GM18873 (cell line): ENCODE measurements around the gene FAM222A.

ENCODE experiments used
- ATAC-seq: cut with Tn5 transposase; IDR thresholded peaks from one replicate; pipeline ENCODE4 v1.9.1; 2021; ENCODE audit warnings: mild to moderate bottlenecking, moderate library complexity, moderate number of reproducible peaks; ENCODE audit not compliant: unreplicated experiment, low FRiP score

The FAM222A gene

GRCh38 chr12:109736552-109737108, 23.0 kb downstream of the FAM222A start:
- ATAC-seq: no peak

- no peak for ATAC-seq
Observed at GRCh38 chr12:109737126-109737525, 23.5 kb downstream of the FAM222A start.

GRCh38 chr12:109737631-109738030, 24.0 kb downstream of the FAM222A start:
- no peak for ATAC-seq

GRCh38 chr12:109738209-109738608, 24.6 kb downstream of the FAM222A start:
- ATAC-seq: no peak

GRCh38 chr12:109738878-109739665, 25.4 kb downstream of the FAM222A start:
- ATAC-seq: no peak

- ATAC-seq: no peak
Observed at GRCh38 chr12:109739747-109740693, 26.4 kb downstream of the FAM222A start.

DNA sequence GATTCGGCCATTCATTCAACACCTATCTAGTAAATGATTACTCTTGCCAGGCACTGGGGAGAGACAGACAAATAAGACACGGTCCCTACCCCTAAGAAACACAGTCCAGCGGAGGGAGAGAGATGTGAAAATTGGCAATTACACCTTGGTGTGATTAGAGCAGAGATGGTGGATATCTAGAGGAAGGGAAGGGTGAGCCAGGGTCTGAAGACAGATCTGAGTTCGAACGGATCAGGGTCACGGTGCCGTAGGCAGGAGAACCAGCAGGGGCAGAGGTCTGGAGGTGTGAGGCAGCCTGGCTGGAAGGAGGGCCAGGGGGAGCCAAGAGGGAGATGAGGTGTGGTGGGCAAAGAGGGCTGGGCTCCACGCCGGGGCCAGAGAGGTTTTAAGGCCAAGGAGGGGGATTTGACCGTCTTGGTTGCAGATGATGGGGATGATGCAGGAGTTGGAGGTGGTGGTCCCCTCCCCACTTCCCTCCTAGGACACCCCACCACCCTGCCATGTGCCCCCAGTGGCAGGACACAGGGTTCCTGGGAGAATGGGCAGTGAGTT, 27.1 kb downstream of the FAM222A start:
- no peak for ATAC-seq

- ATAC-seq: no peak
Observed at GRCh38 chr12:109741286-109741969, 27.8 kb downstream of the FAM222A start.

DNA sequence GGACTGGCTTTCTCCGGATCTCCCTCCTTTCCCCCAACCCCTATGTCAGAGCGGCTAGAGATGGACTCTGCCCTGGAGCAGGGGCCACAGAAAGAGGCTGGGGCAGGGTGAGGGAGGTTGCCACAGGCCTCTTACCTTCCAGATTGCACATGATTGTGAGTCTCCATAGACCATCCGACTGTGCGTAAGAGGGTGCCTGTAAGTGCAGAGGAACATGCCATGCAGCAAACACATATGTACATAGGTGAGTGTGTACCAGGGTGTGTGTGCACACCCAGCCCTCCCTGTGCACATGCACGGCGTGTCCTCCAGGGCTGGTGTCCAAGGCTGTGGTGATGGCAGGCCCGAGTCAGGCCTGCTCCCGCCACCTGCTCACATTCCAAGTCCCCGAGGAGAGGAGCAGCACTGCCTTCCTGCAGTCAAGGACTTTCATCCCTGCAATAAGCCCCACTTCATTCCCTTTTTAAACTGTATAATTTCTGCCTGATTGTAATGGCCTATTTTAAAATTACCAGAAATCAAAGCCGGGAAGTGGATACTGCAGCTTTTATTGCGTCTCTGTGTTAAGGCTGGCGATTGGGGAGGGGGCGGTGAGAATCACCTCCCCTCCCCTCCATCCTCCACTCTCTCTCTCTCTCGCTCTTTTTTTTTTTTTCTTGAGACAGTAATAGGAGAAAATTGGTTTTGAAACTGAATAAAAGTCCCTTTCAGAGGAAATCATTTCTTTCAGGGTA, 28.5 kb downstream of the FAM222A start:
- ATAC-seq: no peak

GRCh38 chr12:109743076-109743910, 29.7 kb downstream of the FAM222A start:
- no peak for ATAC-seq

DNA sequence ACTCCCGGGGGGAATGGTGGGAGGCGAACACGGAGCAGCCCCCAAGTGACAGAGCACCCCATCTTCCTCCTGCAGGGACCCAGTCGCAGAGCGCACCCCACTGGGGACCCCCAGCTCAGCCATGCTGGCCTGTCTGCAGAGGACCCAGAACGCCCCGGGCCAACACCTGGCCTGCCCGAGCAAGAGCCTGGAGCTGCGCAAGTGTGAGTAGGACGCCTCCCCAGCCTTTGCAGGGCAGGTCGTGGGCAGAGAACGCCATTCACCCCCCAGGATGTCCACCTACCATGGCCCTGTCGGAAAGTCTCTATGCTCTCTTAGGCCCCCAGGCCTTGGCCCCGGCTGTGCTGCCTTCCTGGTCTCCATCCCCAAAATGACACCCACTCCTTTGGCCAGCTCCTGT, 30.4 kb downstream of the FAM222A start:
- no peak for ATAC-seq

DNA sequence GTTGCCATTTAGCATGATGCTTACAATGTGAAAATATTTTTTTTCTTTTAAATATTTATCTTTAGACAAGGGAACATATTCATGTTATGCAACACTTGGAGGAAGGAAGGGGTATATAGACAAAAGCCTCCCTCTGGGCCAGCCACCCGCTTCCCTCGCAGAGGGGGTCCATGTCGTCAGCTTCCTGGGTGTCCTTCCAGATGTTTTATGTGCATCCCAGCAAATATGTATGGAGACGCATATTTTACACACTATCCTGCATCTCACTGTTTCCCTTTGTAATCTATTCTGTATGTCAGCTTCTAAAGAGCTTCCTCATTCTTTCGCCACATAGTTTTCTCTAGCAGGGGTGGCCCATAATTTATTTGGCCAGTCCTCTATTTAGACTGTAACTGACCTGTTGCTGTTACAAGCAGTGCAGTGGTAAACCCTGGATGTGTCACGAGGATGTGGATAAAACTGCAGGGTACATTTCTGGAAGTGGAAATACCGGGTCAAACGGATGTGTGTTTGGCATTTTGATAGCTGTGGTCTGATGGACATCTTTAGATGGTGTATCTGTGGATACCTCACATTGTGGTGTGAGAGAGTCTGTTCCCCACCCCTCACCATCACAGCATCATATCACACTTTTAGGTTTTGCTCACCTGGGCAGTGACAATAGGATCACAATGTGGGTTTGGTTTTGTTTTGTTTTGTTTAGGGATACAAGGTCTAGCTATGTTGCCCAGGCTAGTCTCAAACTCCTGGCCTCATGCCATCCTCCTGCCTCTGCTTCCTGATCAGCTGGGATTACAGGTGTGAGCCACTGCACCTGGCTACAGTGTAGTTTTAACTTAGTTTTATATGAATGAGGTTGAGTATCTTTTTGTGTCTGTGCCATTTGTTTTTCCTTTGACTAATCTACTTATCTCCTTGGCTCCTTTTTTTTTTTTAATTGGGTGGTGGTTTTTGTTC, 31.6 kb downstream of the FAM222A start:
- ATAC-seq: no peak

- ATAC-seq: no peak
Observed at GRCh38 chr12:109752117-109753053, 38.8 kb downstream of the FAM222A start.

- ATAC-seq: no peak
Observed at GRCh38 chr12:109753054-109753401, 39.4 kb downstream of the FAM222A start.

GRCh38 chr12:109753959-109754358, 40.3 kb downstream of the FAM222A start:
- ATAC-seq: no peak

DNA sequence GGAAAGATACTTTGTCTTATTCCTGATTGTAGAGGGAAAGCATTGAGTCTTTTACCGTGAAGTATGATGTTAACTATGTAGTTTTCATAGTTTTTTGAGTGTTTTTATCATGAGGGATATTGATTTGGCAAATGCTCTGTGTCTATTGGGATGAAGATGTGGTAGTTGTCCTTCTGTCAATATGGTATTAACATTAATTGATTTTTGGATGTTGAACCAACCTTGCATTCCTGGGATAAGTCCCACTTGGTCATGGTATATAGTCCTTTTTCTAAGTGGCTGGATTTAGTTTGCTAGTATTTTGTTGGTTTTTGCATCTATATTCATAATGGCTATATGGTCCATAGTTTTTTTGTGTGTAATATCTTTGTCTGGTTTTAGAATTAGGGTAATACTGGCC, 42.8 kb downstream of the FAM222A start:
- ATAC-seq: no peak
